NCI-H2029 (cell line): ENCODE results near the gene PDE4DIP.
"Not testable (repeated sequence)": the region's sequence is repeated elsewhere in the genome, so short reads cannot be mapped to it uniquely, and the experiment has no call there.

Source experiments
- DNase-seq: peaks from one replicate; lab custom pipeline; 2025; lab: John Stamatoyannopoulos, UW

Gene PDE4DIP

DNA sequence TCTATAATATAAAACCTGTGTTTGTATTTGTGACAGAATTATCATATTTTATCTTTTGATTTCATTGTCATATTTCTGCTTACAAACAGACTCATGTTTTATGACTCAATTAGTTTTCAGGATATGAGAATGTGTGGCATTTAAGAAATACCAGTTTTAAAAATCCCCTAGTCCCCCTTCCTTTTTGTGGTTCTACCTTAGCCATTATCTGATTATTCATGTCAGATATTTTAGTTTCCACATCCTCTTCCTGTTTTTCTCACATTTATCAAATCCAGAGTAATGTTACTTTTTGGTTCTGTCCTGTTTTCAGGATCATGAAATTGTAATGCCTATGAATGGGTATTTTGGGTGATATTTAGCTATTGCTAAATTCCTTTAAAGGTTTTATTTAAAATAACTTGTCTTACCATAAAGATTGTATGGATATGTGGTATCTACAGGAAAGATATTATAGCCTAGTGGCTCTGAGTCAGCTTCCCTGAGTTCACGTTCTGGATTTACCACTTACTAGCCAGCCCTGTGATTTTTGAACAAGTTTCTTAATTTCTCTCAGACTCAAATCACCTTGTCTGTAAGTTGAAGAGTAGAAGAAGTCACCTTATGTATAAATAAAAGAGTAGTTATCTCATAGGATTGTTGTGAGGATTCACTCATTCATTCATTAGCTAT lies 131.8 kb downstream of the PDE4DIP start:
- not testable (repeated sequence) for DNase-seq

DNA sequence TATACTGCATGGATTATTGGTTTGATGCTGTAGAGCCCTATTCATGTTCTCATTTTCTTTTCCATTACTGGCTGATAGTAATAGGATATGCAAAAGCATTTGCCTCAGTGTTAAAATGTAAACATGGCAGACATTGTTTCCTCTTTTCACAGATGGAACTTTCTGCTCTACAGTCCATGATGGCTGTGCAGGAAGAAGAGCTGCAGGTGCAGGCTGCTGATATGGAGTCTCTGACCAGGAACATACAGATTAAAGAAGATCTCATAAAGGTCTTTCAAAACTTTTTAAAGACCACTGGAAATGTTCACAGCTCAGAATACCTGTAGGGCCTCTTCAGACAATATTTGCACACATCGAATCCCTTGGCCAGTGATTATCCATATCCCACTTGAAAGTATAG lies 133.6 kb downstream of the PDE4DIP start:
- DNase-seq: not testable (repeated sequence)

DNA sequence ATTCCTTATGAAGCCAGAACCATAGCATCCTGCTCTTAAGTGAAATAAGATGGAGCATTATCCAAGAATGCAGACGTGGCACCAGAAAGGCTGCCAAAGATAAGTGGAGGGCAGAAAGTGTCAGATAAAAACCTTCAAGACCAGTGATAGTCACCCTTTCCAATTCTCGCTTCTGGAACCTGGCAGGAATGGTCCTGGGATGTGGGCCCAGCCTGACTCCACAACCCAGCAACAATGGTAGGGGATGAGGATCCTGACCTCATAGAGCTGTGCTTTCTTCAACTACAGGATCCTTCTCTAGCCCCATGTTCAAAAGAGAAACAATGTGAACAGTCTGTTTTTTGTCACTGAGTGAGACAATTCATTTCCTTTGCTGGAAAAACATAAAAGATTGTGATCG lies 145.2 kb downstream of the PDE4DIP start:
- DNase-seq: not testable (repeated sequence)

DNA sequence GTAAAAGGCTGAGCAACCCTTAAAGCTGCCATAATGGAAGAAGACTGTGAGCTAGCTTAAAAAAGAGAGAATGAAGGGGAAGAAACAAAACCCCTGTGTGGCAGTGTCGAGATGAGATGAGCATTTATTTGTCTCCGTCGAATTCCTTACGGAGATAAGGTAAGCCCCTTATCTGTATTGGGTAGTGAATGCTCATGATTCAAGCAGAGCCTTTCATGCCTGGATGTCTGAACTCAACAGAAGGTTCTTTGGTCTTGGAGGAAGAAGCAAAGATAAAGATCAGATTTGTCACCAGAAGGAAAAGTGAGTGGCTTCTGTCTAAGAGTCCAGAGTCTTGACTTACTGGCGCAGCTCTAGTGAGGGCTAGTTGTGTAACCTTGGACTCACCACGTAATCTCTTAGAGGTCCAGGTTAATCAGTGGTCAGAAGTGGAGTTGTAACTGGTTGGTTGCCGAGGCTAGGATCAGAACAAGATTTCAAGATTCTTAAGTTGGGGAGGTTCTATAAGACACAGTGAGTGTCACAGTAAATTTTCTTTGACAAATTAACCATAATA lies 146.1 kb downstream of the PDE4DIP start:
- DNase-seq: not testable (repeated sequence)

DNA sequence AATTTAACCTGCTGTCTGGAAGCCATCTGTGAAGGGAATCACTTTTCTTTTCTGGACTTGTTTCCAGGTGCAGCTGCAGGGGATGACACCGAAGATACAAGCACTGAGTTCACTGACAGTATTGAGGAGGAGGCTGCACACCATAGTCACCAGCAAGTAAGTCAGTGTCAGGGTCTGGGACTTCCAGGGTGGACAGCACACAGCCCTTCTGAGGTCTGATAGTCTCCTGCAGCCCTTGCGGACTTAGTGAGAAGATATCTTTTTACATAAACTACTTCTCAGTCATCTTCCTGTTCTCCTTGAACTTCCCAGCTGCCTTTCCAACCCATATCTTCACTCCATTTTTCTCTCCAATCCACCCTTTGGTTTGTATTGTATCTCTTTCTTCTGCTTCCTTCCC lies 147.6 kb downstream of the PDE4DIP start:
- DNase-seq: not testable (repeated sequence)

DNA sequence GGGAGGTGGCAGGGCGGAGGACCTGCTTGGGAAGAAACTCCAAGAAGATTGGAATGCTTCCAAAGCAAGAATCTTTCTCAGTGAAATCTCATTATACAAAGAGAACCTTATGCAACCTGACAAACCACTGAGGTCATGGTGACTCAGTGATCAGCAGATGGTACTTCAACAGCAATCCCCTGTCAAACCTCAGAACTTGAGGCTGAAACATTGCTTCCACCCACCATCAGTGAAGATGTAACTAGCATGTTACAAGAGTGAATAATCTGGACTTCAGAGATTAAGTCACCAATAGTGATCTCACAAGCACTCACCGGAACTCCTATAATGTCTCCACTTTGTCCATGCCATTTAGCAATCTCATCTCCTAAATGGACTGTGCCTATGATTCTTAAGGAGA lies 148.1 kb downstream of the PDE4DIP start:
- DNase-seq: not testable (repeated sequence)

DNA sequence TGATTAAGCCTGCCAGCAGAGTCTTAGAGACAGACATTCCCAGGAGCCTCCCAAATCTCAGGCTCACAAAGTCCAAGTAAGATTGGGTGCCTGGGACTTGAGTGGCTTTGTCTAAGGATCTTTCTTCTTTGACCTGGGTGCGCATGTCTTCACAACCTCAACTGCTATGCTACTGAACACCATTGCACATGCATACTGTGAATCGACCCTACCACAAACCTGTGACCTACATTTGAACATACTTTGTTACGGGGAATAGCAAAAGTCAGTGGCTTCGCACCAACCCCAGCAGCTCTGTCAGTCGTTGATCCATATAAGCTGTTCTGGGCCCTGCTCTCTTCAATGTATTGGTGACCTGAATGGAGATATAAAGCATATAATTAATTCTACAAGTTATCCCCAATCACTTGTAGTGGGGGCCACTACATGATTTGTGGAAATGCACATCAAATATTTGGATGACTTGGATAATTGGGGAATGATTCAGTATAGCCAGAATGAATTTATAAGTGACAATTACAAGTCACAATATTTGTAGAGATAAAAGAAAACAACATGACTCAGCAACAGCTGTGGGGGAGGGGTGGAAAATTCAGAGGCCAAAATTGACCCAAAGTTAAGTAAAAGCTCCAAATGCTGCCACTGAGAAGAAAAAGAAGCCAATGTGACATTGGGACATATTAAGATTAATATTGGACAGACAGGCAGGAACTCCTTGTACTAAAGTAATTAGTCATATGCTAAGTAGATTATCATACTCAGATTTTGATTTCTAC lies 152.4 kb downstream of the PDE4DIP start:
- not testable (repeated sequence) for DNase-seq

DNA sequence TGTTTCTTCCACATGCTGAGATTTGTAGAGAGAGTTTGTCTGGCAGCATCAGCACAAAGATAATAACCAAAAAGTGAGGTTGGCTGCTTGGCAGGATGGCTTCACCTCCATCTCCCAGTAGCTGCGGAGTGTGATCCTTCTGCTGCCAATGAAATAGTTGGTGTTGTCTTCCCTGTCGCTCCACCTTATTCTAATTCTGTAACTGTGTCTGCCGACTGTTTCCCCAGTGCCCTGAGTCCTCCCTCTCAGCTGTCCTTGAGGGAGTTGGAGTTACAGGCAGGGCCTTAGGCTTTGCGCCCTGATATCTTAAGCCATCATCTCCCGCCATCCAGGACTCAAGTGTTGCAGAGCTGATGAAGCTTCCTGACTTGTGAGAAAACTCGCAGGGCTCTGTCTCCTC lies 153.2 kb downstream of the PDE4DIP start:
- DNase-seq: not testable (repeated sequence)

DNA sequence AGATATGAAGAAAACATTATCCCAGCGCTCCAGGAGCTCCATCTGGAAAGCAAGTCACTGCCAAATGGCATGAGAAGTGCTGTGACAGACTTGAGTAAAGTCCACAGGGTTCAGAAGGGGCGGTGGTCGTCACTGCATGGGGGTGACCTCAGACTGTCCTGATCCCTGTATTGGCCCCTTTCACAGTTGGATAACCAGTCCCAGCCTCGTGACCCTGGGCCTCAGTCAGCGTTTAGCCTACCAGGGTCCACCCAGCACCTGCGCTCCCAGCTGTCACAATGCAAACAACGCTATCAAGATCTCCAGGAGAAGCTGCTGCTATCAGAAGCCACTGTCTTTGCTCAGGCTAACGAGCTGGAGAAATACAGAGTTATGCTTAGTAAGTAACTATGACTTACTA lies 158.4 kb downstream of the PDE4DIP start:
- DNase-seq: not testable (repeated sequence)

DNA sequence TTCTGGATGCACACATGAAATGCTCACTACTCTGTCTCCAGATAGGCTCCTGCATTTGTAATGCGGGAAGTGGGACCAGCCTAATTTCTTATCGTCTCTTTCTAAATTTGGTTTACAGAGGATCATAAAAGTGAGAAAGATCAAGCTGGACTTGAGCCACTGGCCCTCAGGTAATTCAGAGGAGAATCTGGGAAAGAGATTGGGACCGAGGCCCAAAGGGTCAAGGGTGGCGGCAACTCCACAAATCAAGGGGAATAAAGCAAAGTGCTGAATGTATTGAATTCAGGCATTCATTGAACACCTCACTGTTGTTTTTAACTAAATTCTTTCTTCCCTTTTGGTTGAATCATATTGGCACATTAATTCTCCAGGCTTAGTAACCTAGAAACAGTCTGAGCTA lies 164.1 kb downstream of the PDE4DIP start:
- not testable (repeated sequence) for DNase-seq

DNA sequence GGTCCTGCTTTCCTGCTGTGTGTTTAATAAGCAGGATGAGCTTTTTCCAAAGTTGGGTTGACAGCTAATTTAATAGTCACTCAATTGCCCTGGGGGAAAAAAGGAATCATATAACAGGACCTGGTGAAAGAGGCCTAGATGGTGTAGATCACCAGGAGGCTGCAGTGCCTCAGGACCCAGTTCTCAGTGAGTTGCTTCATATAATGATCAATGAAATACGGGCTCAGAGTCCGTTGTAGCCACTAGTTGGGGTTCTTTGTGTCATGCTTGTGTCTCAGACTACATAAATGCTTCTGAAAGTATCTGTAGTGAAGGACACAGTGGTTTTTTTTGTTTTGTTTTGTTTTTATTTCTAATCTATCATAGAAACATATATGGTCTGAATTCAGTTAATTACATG lies 164.5 kb downstream of the PDE4DIP start:
- not testable (repeated sequence) for DNase-seq

DNA sequence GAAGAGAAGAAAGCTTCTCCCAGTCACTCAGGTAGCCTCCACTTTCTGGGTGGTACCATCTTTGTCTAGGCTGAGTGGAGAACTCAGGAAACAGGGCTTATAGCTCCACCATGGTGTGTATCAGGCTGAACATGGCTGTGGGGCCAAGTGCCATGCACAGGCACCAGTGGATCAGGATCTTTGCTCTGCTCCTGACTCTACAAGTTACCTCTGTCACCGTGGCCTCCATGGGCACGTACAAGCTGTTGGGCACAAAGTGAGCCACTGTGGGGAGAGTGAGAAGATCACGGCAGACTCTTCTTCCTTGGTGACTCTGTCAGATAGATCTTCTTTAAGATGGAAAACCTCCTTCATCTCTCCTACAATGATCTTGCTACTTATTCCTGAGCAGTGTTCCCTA lies 165.5 kb downstream of the PDE4DIP start:
- not testable (repeated sequence) for DNase-seq

DNA sequence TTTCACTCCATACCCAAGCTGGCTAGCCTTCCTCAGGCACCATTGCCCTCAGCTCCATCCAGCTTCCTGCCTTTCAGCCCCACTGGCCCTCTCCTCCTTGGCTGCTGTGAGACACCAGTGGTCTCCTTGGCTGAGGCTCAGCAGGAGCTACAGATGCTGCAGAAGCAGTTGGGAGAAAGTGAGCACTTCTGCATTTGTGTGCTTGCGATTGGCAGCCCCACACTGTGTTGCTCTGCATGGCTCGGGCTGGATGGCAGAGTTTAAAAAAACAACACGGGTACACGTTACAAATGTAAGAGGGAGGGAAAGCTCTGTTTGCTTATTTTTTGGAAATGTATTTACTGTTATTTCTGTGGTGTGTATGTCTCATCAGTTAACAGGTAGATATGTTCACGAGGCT lies 168.4 kb downstream of the PDE4DIP start:
- DNase-seq: not testable (repeated sequence)

DNA sequence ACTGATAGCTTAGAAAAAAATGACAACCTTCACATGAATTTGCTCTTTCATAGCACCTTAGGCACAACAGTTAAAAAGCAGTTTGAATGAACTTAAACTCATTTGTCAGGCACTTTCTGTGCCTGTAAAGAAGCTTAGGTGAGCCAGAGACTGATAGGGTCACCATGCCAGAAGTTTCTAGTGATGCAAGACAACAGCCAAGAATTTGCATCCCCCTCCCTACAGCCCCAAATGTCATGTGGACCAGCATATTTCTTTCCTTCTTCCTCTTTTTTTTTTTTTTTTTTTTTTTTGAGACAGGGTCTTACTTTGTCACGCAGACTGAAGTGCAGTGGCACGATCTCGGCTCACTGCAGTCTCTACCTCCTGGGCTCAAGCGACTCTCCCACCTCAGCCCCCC lies 169.3 kb downstream of the PDE4DIP start:
- DNase-seq: not testable (repeated sequence)

DNA sequence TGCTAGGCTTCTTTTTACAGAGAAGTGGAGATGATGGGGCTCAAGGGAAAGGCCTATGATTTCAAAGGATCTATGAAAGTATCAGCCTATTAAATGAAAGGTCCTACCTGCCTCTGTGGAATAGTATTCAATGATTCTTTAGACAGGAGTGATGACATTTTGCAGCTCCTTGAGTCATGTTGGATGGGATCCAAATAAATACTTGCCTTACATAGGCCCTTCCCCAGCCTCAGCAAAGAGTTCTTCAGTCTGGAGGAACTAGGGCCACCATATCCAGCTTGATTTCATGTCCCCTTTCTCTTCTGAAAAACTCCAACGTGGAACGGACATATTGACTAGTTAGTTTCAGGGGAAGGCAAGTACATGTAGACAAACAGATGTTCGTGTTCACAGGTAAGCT lies 171.3 kb downstream of the PDE4DIP start:
- not testable (repeated sequence) for DNase-seq

DNA sequence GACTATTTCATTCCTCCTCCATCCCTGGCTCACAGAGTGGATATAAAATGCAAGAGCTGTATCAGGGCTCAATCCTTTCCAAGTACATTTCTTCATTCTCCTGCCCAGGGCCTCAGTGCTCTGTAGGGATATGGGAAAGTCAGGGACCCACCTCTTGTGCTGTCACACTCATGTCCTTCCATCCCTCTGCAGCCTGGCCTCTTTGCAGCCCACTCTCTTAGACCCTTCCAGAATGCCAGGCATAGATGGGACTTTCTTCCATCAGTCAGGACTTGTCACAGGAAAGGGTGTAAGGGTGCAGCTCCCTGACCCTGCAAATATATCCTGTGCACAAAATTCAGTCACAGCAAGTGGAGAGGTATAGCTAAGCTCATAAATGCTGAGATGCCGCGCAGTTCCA lies 172.4 kb downstream of the PDE4DIP start:
- DNase-seq: not testable (repeated sequence)

DNA sequence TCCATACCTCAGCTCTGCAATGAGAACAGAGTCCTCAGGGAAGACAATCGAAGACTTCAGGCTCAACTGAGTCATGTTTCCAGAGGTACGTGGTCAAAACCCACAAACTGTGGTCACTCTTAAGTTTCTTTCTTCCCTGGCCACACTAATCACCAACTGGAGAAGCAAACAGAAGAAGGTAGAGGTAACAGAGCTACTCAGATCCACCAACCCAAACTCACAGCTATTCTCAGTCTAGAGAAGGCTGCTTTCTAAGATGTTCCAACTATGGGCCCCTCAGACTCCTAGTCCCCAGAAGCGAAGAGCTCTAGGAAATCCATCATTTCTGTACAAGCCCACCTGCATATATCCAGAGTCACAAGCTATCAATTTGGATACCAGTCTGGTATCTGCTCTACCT lies 174.3 kb downstream of the PDE4DIP start:
- not testable (repeated sequence) for DNase-seq

DNA sequence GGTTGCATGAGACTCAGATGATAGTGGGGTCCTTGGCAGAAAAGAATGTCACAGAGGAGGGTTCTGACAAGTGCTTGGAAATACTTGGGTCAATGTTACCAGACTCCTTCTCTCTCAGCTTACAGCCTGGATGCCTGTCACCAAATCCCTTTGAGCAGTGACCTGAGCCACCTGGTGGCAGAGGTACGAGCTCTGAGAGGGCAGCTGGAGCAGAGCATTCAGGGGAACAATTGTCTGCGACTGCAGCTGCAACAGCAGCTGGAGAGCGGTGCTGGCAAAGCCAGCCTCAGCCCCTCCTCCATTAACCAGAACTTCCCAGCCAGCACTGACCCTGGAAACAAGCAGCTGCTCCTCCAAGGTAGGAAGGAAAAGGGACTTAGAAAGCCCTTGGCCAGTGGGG lies 180.1 kb downstream of the PDE4DIP start:
- not testable (repeated sequence) for DNase-seq

DNA sequence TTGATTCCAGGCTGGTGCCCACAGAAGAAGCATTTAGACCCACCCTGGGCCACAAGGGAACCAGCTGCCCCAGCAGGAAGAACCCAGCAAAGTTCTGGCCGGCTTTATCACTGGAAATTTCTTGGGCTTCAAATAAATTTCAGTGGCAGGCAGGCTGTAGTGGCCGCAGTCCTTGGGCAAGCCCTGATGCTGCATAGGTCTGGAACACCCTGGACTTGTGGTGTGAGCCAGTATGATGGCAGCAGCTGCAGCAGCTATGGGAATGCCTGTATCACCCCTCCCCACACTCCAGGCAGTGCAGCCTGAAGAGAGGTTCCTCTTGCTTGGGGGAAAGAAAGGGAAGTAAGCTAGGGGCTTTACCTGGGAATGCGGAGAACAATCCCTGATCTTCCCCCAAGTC lies 189.7 kb downstream of the PDE4DIP start:
- not testable (repeated sequence) for DNase-seq

DNA sequence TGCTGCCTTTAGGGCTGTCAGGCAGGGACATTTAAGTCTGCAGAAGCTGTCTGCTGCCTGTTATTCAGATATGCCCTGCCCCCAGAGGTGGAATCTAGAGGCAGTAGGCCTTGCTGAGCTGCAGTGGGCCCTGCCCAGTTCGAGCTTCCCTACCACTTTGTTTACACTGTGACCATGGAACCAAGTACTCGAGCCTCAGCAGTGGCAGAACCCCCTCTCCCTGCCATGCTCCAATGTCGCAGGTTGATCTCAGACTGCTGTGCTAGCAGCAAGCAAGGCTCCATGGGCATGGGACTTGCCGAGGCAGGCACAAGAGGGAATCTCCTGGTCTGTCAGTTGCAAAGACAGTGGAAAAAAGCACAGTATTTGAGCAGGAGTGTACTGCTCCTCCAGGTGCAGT lies 198.8 kb downstream of the PDE4DIP start:
- DNase-seq: not testable (repeated sequence)

DNA sequence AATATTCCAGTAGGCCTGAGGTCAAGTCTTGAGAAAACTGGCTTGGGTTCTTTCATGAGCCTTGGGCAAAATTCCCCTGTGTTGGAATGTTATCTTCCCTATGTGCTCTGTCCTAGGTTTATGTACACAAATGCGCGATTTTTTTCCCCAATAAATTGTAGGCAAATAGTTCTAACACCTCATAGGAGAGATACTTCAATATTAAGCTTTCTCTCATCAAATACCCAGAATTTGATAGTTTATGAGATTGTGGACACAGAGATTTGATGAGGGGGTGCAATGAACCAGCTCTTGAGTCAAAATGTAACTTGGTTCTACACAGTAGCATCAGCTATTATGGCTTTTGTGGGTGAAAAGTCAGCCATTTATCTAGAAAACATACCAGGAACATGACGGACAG lies 220.4 kb downstream of the PDE4DIP start:
- DNase-seq: not testable (repeated sequence)

DNA sequence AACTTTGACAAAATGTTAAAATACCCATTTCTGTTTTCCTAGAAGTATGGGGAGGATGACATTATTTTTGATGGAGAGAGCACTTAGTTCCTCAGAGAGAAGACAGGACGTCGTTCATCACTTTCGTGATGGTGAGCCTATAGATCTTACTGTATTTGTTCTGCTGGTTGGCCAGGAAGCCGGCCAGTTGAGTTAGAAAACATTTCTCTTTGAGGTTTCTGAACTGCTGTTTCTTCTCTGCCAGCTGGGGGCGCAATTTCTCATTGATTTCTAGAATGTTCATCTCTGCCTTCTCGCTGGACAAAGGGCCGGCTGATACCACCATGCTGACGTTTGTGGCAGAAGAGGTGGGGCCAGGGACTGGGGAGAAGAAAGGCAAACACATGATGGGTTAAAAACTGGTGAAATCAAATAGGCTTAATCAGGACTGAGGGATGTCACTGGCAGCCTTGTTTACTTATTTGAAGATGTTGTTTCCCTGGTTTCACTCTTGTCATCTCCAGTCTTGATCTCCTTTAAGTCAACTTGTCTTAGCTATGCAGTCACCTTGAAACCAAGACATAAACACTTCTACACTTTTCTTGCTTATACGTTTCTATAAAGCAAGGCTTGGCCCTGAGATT lies 231.4 kb downstream of the PDE4DIP start:
- DNase-seq: not testable (repeated sequence)
